HEK293T (cell line): ENCODE measurements around the gene HIVEP3.

Experiments used
- CTCF ChIA-PET: fragments of 350-600 bp; formaldehyde crosslinking; extraction: SDS; loops from one replicate; lab custom pipeline; 2021; ENCODE audit warnings: antibody characterized with exemption, inconsistent platforms; lab: Yijun Ruan, JAX
- POLR2A ChIA-PET: fragments of 350-600 bp; formaldehyde crosslinking; extraction: SDS; loops from one replicate; lab custom pipeline; 2020; ENCODE audit warnings: antibody characterized with exemption, inconsistent platforms; lab: Yijun Ruan, JAX
- DNase-seq: peaks from one replicate; pipeline ENCODE4 v3.0.0; 2012; ENCODE audit warnings: mixed read lengths; ENCODE audit errors: extremely low spot score
- ARNT ChIP-seq: fragments of 450-650 bp; IDR thresholded peaks from 2 replicates; pipeline ENCODE4 v1.6.1; 2017; ENCODE audit warnings: mild to moderate bottlenecking
- BHLHE40 ChIP-seq: fragments of 450-650 bp; IDR thresholded peaks from 2 replicates; pipeline ENCODE4 v1.6.1; 2016; ENCODE audit warnings: mild to moderate bottlenecking, moderate library complexity, borderline replicate concordance
- CTBP1 ChIP-seq: fragments of 450-650 bp; IDR thresholded peaks from 2 replicates; pipeline ENCODE4 v1.6.1; 2016; ENCODE audit warnings: borderline replicate concordance
- ELF4 ChIP-seq: fragments of 450-650 bp; IDR thresholded peaks from 2 replicates; pipeline ENCODE4 v1.6.1; 2017; ENCODE audit warnings: antibody characterized with exemption
- FOXA1 ChIP-seq: fragments of 450-650 bp; IDR thresholded peaks from 2 replicates; pipeline ENCODE4 v1.6.1; 2016; ENCODE audit warnings: mild to moderate bottlenecking
- FOXK2 ChIP-seq: fragments of 450-650 bp; IDR thresholded peaks from 2 replicates; pipeline ENCODE4 v1.6.1; 2016; ENCODE audit warnings: mild to moderate bottlenecking
- FOXM1 ChIP-seq: fragments of 450-650 bp; IDR thresholded peaks from 2 replicates; pipeline ENCODE4 v1.6.1; 2017; ENCODE audit warnings: mild to moderate bottlenecking, borderline replicate concordance
- HDGF ChIP-seq: fragments of 450-650 bp; IDR thresholded peaks from 2 replicates; pipeline ENCODE4 v1.6.1; 2017; ENCODE audit warnings: antibody characterized with exemption, borderline replicate concordance
- L3MBTL2 ChIP-seq: fragments of 450-650 bp; conservative IDR thresholded peaks from 2 replicates; pipeline ENCODE4 v1.6.1; 2016; ENCODE audit warnings: mild to moderate bottlenecking
- LEF1 ChIP-seq: fragments of 450-650 bp; IDR thresholded peaks from 2 replicates; pipeline ENCODE4 v1.6.1; 2017; ENCODE audit warnings: mild to moderate bottlenecking, borderline replicate concordance
- NFRKB ChIP-seq: fragments of 450-650 bp; IDR thresholded peaks from 2 replicates; pipeline ENCODE4 v1.6.1; 2016; ENCODE audit warnings: mild to moderate bottlenecking, moderate library complexity
- SP1 ChIP-seq: fragments of 450-650 bp; IDR thresholded peaks from 2 replicates; pipeline ENCODE4 v1.6.1; 2017
- SUZ12 ChIP-seq: fragments of 450-650 bp; IDR thresholded peaks from 2 replicates; pipeline ENCODE4 v1.6.1; 2016; ENCODE audit warnings: mild to moderate bottlenecking
- TARDBP ChIP-seq: fragments of 450-650 bp; IDR thresholded peaks from 2 replicates; pipeline ENCODE4 v1.6.1; 2016
- ZNF384 ChIP-seq: fragments of 450-650 bp; IDR thresholded peaks from 2 replicates; pipeline ENCODE4 v1.6.1; 2016
- TF ChIP-seq, protein P1 (sequence below): fragments of 450-650 bp; IDR thresholded peaks from 2 replicates; pipeline ENCODE4 v1.6.1; 2016

The HIVEP3 gene

DNA sequence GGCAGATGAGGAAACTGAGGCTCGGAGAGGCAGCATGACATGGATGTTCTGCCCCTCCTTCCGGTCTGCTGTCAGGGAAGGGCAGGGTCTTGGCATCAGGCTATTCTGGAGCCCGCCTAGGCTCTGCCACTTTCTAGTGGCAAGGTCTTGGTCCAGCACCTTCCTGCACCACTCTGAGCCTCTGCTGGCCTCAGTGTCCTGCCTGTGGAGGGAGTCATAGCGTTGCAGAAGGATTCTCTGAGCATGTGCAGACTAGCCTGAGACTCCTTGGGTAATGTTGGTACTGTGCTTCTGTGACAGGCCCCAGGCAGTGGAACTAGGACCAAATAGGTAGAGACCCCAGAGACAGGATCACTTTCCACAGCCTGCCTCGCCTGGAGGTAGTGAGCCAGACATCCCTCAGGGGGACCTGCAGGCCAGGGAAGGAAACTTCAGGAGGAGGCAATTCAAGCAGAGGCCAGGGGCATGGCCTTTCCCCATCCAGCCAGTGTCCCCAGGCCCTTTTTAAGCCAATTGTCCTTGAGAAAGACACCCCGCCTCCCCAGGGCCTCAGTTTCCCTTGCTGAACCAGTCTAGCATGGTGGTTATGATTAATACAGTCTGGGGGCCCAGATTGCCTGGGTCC lies 444.9 kb downstream of the HIVEP3 start:
- CTCF ChIA-PET: no interaction called here
- TF ChIP-seq FOXM1 (no peak), L3MBTL2 (no peak), SUZ12 (no peak), CTBP1 (no peak), ARNT (no peak), FOXA1 (no peak)
- TF ChIP-seq, protein P1, sequence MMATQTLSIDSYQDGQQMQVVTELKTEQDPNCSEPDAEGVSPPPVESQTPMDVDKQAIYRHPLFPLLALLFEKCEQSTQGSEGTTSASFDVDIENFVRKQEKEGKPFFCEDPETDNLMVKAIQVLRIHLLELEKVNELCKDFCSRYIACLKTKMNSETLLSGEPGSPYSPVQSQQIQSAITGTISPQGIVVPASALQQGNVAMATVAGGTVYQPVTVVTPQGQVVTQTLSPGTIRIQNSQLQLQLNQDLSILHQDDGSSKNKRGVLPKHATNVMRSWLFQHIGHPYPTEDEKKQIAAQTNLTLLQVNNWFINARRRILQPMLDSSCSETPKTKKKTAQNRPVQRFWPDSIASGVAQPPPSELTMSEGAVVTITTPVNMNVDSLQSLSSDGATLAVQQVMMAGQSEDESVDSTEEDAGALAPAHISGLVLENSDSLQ: no peak
- POLR2A ChIA-PET: no interaction called here
- no peak for DNase-seq

DNA sequence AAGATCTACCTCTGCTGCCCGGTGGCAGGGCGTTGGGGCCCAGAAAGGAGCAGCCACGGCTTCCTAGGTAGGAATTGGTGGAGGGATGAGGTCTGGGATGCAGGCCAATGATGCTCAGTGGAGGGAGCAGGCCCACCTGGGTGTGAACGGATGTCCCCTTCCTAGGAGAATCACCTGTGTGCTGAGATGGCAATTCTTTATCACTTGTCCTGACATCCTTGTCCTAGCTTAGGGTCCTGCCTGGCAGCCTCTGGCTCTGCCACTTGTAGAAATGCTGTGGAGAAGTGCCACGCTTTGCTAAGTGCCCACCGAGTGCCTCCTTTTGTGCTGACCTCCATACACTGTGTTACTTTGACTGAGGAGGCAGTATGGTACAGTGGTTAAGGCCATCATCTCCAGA lies 447.1 kb downstream of the HIVEP3 start:
- ChIA-PET CTCF (interaction anchor here (0.5 kb wide), 1 partner anchor 34 kb away, joined by 3 read pairs; no protein-coding TSS in a partner anchor), POLR2A (no interaction called here)
- no peak for TF ChIP-seq SP1
- TF ChIP-seq ARNT: no peak
- TF ChIP-seq CTBP1: no peak
- no peak for TF ChIP-seq TARDBP
- TF ChIP-seq ZNF384: no peak
- TF ChIP-seq SUZ12: no peak
- no peak for TF ChIP-seq L3MBTL2
- TF ChIP-seq LEF1: no peak
- TF ChIP-seq BHLHE40: no peak
- TF ChIP-seq, protein P1: no peak
- no peak for TF ChIP-seq NFRKB
- TF ChIP-seq ELF4: no peak
- no peak for TF ChIP-seq FOXA1
- TF ChIP-seq FOXM1: no peak
- no peak for TF ChIP-seq HDGF
- no peak for TF ChIP-seq FOXK2
- no peak for DNase-seq

DNA sequence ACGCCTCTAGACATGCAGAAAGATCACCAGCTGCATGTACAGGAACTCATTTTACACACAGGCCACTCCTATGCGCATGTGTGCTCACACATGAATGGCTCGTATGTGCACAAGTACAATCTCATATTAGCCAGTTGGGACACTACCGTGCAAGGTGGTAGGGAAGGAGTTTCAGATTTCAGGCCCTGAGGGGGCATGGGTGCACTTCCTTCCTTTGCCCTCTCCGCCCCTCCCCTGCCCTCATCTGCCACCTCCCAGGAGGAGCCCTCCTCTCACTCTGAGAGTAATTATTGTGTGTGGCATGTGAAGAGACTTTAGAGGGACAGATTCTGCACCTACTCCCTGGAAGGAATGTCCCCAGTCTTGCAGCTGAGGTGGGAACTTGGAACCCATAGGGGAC lies 449.0 kb downstream of the HIVEP3 start:
- POLR2A ChIA-PET: no interaction called here
- TF ChIP-seq BHLHE40 (no peak), CTBP1 (no peak), SP1 (no peak), FOXK2 (no peak), FOXA1 (no peak), ARNT (no peak), TARDBP (no peak), HDGF (no peak)
- CTCF ChIA-PET: no interaction called here
- DNase-seq: no peak

DNA sequence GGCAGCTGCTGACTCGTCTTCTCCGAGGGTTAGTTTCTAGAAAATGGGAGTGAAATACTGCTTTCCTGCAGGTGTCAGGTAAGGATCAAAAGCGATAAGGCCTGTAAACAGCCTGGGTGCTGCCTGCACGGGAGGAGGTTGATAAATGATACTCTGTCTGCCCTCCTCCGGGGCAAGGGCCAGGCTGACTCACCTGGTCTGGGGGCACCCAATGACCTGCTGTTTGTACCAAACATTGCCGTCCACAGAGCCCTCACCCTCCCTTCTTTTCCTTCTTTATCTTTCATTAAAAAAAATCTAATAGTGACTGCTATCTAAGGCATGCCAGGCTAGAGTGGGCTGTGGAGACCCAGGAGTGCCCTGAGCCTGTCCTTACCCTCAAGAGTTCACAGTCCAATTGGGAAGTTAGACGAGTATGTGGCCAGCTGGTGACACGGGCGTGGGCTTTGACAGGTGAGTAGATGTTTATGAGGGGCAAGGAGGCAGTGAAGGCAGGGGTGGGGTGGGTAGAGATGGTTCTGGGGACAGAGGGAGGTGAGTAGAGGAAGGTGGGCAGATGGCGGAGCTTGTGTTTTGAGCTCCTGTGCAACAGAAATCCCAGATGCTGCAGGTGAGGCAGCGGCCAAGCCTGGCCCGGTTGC lies 450.5 kb downstream of the HIVEP3 start:
- POLR2A ChIA-PET: no interaction called here
- CTCF ChIA-PET: interaction anchor here (0.7 to 1.4 kb wide), 3 partner anchors 8 to 35 kb away, joined by 3 to 6 read pairs (median 3); no protein-coding TSS in a partner anchor
- no peak for DNase-seq
- TF ChIP-seq BHLHE40: no peak
- no peak for TF ChIP-seq FOXA1
- TF ChIP-seq SP1: no peak
- no peak for TF ChIP-seq L3MBTL2
- no peak for TF ChIP-seq ELF4
- TF ChIP-seq HDGF: no peak

DNA sequence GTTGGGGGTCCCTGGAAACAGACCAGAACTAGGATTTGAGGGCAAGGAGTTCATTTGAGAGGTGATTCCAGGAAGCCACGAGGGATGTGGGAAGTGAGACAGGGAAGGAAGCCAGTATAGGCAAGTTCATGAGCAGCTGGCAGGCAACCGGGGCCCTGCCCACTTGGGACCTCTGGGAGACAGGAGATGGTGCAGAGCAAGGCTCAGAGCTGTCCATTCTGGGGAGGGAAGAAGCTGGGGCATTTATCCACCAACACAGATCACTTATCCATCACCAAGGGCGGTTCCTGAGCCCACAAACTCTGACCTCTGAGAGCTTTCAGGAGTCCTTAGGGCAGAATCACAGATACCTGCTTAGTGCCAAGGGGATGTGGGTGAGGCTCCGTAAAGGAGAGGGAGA lies 451.0 kb downstream of the HIVEP3 start:
- TF ChIP-seq FOXM1 (no peak), ELF4 (no peak), SP1 (no peak), SUZ12 (no peak), ZNF384 (no peak)
- POLR2A ChIA-PET: no interaction called here
- CTCF ChIA-PET: interaction anchor here (0.7 to 1.4 kb wide), 2 partner anchors 12 to 35 kb away, joined by 3 read pairs; no protein-coding TSS in a partner anchor
- no peak for DNase-seq

DNA sequence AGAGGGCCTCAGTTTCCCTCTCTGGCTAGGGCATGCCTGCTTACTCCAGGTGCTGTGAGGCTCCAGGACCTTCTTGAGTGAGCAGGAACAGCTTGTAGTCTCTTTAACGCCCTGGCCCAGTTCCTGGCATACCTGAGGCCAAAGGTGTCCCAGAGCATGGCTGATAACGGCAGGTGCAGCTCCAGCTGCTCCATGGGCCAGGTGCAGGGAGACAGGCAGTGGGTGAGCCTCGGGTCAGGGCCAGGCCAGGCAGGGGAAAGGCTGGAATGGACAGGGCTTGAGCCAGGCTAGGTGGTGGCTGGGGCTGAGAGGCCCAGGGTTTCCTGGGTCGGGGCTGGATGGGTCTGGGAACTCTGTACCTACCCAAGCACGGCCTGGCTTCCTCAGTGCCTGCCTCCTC lies 452.6 kb downstream of the HIVEP3 start:
- ChIA-PET POLR2A (no interaction called here), CTCF (no interaction called here)
- no peak for DNase-seq
- TF ChIP-seq HDGF (no peak), SUZ12 (no peak), ZNF384 (no peak), ARNT (no peak), FOXK2 (no peak), SP1 (no peak), BHLHE40 (no peak), CTBP1 (no peak), NFRKB (no peak), TARDBP (no peak), LEF1 (no peak), FOXM1 (no peak), FOXA1 (no peak), L3MBTL2 (no peak), ELF4 (no peak)
- TF ChIP-seq, protein P1: no peak
